ENCODE measurements around the gene CCSAP.

GRCh38 chr1:229342656-229343569, at the start of gene CCSAP:
- TF ChIP-seq ZNF660 (tag by site-specific recombination; IDR thresholded peaks at IDR 0.05) (peak; percentile 90), ZNF600 (tag by site-specific recombination; IDR thresholded peaks at IDR 0.05) (no peak; the same call in 1 of the 2 replicates), ZNF561 (tag by site-specific recombination; IDR thresholded peaks at IDR 0.05; ENCODE audit: borderline replicate concordance) (peak; percentile 93), ZFP3 (tag by site-specific recombination; IDR thresholded peaks at IDR 0.05; ENCODE audit: low read depth) (no peak), ZNF223 (tag by site-specific recombination; IDR thresholded peaks at IDR 0.05) (0 out of 2 replicates have a peak, but pooled peaks have one; percentile 20), ZNF629 (tag by site-specific recombination; IDR thresholded peaks at IDR 0.05) (no peak), ZNF114 (tag by site-specific recombination; IDR thresholded peaks at IDR 0.05) (no peak), KLF1 (tag by site-specific recombination; IDR thresholded peaks at IDR 0.05) (peak; percentile 85), ZNF785 (tag by site-specific recombination; IDR thresholded peaks at IDR 0.05) (peak; percentile 78), CTCF (tag by site-specific recombination; IDR thresholded peaks at IDR 0.05) (peak; percentile 45; the same call in 1 of the 2 replicates), ZNF76 (tag by site-specific recombination; IDR thresholded peaks at IDR 0.05; ENCODE audit: borderline replicate concordance, low read depth) (peak; percentile 74)
